Astrocyte (in vitro differentiated cells and primary cell): Measurements from ENCODE around the gene LASP1.

Experiments
- CTCF ChIP-seq: IDR thresholded peaks from 2 replicates; pipeline ENCODE4 v1.5.1; 2011; ENCODE audit warnings: low read depth, mild to moderate bottlenecking, inconsistent platforms, low read length, moderate library complexity; ENCODE audit not compliant: insufficient read depth
- EZH2 ChIP-seq: IDR thresholded peaks from 2 replicates; pipeline ENCODE4 v1.6.1; 2012; ENCODE audit warnings: mild to moderate bottlenecking, low read length, inconsistent platforms; ENCODE audit not compliant: insufficient read depth

- TF ChIP-seq CTCF (no peak), EZH2 (no peak)
These were observed 22.2 kb downstream of the LASP1 start for GRCh38 chr17:38892083-38892482.
